Measurements from ENCODE around the gene SLC44A3. TPM values are rescaled to one million over a fixed set of nuclear protein-coding genes. Genes with fewer than 3 reads are reported as not detected.

Gene SLC44A3
- polyA plus RNA-seq, 1 donor from 2014 or later: not detected

DNA sequence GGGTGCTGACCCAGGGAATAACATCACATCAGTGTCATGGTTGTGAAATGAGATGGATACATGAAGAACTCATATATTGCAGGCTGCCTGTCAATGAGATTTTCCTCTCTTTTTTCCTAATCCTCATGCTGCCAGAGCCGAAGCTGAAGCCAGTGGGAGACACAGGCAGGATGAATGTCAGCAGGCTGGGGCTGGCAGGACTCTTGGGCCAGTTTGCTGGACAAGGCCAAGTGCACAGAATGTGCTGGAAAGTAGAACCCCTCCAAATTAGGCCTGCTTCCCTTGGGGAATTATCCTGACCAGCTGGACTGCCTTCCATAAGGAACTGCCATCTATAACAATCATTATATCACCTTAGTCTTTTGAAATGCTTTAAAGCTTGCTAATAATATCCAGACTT lies 31.4 kb downstream of the SLC44A3 start:
- Histone ChIP-seq H3K4me2 (ENCODE audit: low read length) (no peak overlapping the region), H3F3A (ENCODE audit: insufficient read depth, low read length, poor library complexity, severe bottlenecking) (no peaks in the 10 kb centered on the region), H3K79me2 (replicated peaks; ENCODE audit: insufficient read depth, low read length) (no peaks in the 10 kb centered on the region), H3K36me3 (ENCODE audit: insufficient read depth, low read length) (no peaks in the 10 kb centered on the region), H3K9me2 (ENCODE audit: insufficient read depth, low read length) (no peaks in the 10 kb centered on the region), H3K9me3 (ENCODE audit: low read length) (no peaks in the 10 kb centered on the region), H3K27ac (ENCODE audit: low read length) (no peak overlapping the region), H3K9ac (ENCODE audit: low read length) (no peak overlapping the region), H3K27me3 (ENCODE audit: insufficient read depth, low read depth, low read length) (no peaks in the 10 kb centered on the region), H2AFZ (ENCODE audit: low read depth, low read length) (no peak overlapping the region), H4K20me1 (ENCODE audit: insufficient read depth) (no peaks in the 10 kb centered on the region), H3K4me3 (ENCODE audit: low read length) (no peak overlapping the region)
- TF ChIP-seq MXI1 (conservative IDR thresholded peaks at IDR 0.05; ENCODE audit: poor library complexity, severe bottlenecking) (no peak), POLR2AphosphoS5 (IDR thresholded peaks at IDR 0.05) (no peak), RAD21 (conservative IDR thresholded peaks at IDR 0.05) (no peak), EZH2 (IDR thresholded peaks at IDR 0.05; ENCODE audit: borderline replicate concordance, insufficient read depth, low read length, poor library complexity, severe bottlenecking) (no peak), SMC3 (conservative IDR thresholded peaks at IDR 0.05; ENCODE audit: poor library complexity) (no peak), TAF1 (IDR thresholded peaks at IDR 0.05; ENCODE audit: low read depth) (no peak)
- TF ChIP-seq, protein P1, sequence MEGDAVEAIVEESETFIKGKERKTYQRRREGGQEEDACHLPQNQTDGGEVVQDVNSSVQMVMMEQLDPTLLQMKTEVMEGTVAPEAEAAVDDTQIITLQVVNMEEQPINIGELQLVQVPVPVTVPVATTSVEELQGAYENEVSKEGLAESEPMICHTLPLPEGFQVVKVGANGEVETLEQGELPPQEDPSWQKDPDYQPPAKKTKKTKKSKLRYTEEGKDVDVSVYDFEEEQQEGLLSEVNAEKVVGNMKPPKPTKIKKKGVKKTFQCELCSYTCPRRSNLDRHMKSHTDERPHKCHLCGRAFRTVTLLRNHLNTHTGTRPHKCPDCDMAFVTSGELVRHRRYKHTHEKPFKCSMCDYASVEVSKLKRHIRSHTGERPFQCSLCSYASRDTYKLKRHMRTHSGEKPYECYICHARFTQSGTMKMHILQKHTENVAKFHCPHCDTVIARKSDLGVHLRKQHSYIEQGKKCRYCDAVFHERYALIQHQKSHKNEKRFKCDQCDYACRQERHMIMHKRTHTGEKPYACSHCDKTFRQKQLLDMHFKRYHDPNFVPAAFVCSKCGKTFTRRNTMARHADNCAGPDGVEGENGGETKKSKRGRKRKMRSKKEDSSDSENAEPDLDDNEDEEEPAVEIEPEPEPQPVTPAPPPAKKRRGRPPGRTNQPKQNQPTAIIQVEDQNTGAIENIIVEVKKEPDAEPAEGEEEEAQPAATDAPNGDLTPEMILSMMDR (IDR thresholded peaks at IDR 0.05; ENCODE audit: poor library complexity, severe bottlenecking): no peak
- TF ChIP-seq, protein P2, sequence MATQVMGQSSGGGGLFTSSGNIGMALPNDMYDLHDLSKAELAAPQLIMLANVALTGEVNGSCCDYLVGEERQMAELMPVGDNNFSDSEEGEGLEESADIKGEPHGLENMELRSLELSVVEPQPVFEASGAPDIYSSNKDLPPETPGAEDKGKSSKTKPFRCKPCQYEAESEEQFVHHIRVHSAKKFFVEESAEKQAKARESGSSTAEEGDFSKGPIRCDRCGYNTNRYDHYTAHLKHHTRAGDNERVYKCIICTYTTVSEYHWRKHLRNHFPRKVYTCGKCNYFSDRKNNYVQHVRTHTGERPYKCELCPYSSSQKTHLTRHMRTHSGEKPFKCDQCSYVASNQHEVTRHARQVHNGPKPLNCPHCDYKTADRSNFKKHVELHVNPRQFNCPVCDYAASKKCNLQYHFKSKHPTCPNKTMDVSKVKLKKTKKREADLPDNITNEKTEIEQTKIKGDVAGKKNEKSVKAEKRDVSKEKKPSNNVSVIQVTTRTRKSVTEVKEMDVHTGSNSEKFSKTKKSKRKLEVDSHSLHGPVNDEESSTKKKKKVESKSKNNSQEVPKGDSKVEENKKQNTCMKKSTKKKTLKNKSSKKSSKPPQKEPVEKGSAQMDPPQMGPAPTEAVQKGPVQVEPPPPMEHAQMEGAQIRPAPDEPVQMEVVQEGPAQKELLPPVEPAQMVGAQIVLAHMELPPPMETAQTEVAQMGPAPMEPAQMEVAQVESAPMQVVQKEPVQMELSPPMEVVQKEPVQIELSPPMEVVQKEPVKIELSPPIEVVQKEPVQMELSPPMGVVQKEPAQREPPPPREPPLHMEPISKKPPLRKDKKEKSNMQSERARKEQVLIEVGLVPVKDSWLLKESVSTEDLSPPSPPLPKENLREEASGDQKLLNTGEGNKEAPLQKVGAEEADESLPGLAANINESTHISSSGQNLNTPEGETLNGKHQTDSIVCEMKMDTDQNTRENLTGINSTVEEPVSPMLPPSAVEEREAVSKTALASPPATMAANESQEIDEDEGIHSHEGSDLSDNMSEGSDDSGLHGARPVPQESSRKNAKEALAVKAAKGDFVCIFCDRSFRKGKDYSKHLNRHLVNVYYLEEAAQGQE (IDR thresholded peaks at IDR 0.05; ENCODE audit: borderline replicate concordance): no peak

DNA sequence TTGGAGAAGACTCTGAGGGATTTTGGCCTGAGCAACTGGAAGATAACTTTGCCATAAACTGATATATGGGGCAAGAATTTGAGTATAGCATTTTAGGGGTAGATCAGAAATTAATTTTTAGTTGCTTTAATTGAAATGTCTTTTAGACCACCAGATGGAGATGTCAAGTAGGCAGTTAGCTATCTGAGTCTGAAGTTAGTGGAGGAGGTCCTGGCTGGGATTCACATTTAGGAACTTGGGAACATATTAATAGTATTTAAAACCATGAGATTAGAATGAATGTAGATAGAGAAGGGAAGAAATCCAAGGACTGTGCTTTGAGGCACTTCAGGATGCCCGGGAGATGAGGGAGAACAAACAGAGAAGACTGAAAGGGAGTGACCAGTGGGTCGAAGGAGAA lies 32.6 kb downstream of the SLC44A3 start:
- Histone ChIP-seq H3F3A (ENCODE audit: insufficient read depth, low read length, poor library complexity, severe bottlenecking) (no peaks in the 10 kb centered on the region), H3K27me3 (ENCODE audit: insufficient read depth, low read depth, low read length) (no peaks in the 10 kb centered on the region)
- TF ChIP-seq, protein P2 (IDR thresholded peaks at IDR 0.05; ENCODE audit: borderline replicate concordance): no peak
- TF ChIP-seq POLR2AphosphoS5 (IDR thresholded peaks at IDR 0.05) (no peak), SMC3 (conservative IDR thresholded peaks at IDR 0.05; ENCODE audit: poor library complexity) (no peak), MXI1 (conservative IDR thresholded peaks at IDR 0.05; ENCODE audit: poor library complexity, severe bottlenecking) (no peak), EZH2 (IDR thresholded peaks at IDR 0.05; ENCODE audit: borderline replicate concordance, insufficient read depth, low read length, poor library complexity, severe bottlenecking) (no peak), RAD21 (conservative IDR thresholded peaks at IDR 0.05) (no peak), TAF1 (IDR thresholded peaks at IDR 0.05; ENCODE audit: low read depth) (no peak), EP300 (conservative IDR thresholded peaks at IDR 0.05; ENCODE audit: poor library complexity, severe bottlenecking) (no peak)
- TF ChIP-seq, protein P1 (IDR thresholded peaks at IDR 0.05; ENCODE audit: poor library complexity, severe bottlenecking): no peak

More for the DNA sequence above, 32.6 kb downstream of the SLC44A3 start:
- Histone ChIP-seq H3K36me3 (ENCODE audit: insufficient read depth, low read length) (no peaks in the 10 kb centered on the region), H3K4me2 (ENCODE audit: low read length) (no peak overlapping the region), H3K9me3 (ENCODE audit: low read length) (no peaks in the 10 kb centered on the region), H3K27ac (ENCODE audit: low read length) (no peak overlapping the region), H3K79me2 (replicated peaks; ENCODE audit: insufficient read depth, low read length) (no peaks in the 10 kb centered on the region), H3K4me3 (ENCODE audit: low read length) (no peak overlapping the region), H3K9me2 (ENCODE audit: insufficient read depth, low read length) (no peaks in the 10 kb centered on the region), H4K20me1 (ENCODE audit: insufficient read depth) (no peaks in the 10 kb centered on the region), H2AFZ (ENCODE audit: low read depth, low read length) (no peak overlapping the region), H3K9ac (ENCODE audit: low read length) (no peak overlapping the region)
